Lung (tissue), 12 donors: Measurements from ENCODE around the gene CARF. TPM values are rescaled to one million over a fixed set of nuclear protein-coding genes. Genes with fewer than 3 reads are reported as not detected.

Experiments
- ATAC-seq: fragments of 200-7000 bp; cut with Tn5 transposase; one replicate; pipeline ENCODE4 v1.9.1; 2020; ENCODE audit warnings: moderate number of reproducible peaks; ENCODE audit not compliant: insufficient read depth, low FRiP score
- DNase-seq, 3 donors: peaks; one replicate each; pipeline ENCODE4 v3.0.0-alpha.2; 2013 to 2017
- H3K27ac ChIP-seq, 2 donors: one replicate each; pipeline ENCODE4 v1.5.1; 2013; ENCODE audit warnings: mild to moderate bottlenecking in 2 of 2, moderate library complexity in 2 of 2, control low read depth in 1 of 2, inconsistent platforms in 1 of 2, low read depth in 1 of 2, low read length in 1 of 2
- H3K27me3 ChIP-seq, 3 donors: one replicate each; pipeline ENCODE4 v1.5.1; 2013; ENCODE audit warnings: low read length in 2 of 3; ENCODE audit not compliant: control insufficient read depth in 3 of 3, insufficient read depth in 3 of 3
- H3K36me3 ChIP-seq, 4 donors: one replicate each; pipeline ENCODE4 v1.5.1; 2013; ENCODE audit warnings: low read length in 4 of 4, mild to moderate bottlenecking in 1 of 4, moderate library complexity in 1 of 4; ENCODE audit not compliant: control insufficient read depth in 4 of 4, insufficient read depth in 4 of 4
- H3K4me1 ChIP-seq, 5 donors: one replicate each; pipeline ENCODE4 v1.5.1; 2013; ENCODE audit warnings: low read length in 5 of 5, mild to moderate bottlenecking in 2 of 5, moderate library complexity in 1 of 5; ENCODE audit not compliant: control insufficient read depth in 5 of 5, insufficient read depth in 5 of 5
- H3K4me3 ChIP-seq: one replicate; pipeline ENCODE4 v1.5.1; 2013; ENCODE audit warnings: mild to moderate bottlenecking, control low read depth, moderate library complexity
- H3K9ac ChIP-seq, 2 donors: one replicate each; pipeline ENCODE4 v1.5.1; 2013; ENCODE audit warnings: low read length in 2 of 2, control low read depth in 1 of 2; ENCODE audit not compliant: insufficient read depth in 1 of 2
- H3K9me3 ChIP-seq, 4 donors: one replicate each; pipeline ENCODE4 v1.5.1; 2013; ENCODE audit warnings: low read length in 3 of 4, mild to moderate bottlenecking in 1 of 4, moderate library complexity in 1 of 4; ENCODE audit not compliant: control insufficient read depth in 4 of 4, insufficient read depth in 3 of 4
- CTCF ChIP-seq: IDR thresholded peaks from 2 replicates; pipeline ENCODE4 v1.5.1; 2012; ENCODE audit warnings: mild to moderate bottlenecking; ENCODE audit errors: control extremely low read depth, extremely low read depth
- WGBS, 2 donors: extraction: QIAGEN DNeasy Blood & Tissue Kit; methylation state at CpG; one replicate each; pipeline ENCODE4 v1.1.7; 2013; 5-methylcytosine and 5-hydroxymethylcytosine counted together
- polyA plus RNA-seq, 2 donors: library from polyadenylated mRNA; stranded (reverse); fragments of 200-250 nt; gene quantifications; one replicate each; pipeline ENCODE4 v1.2.1, GENCODE V29; 2013
- total RNA-seq, 2 donors: library from RNA; depleted of rRNA in 1 of 2; stranded (reverse); fragments of >200 nt in 1 of 2; gene quantifications; one replicate each; pipeline ENCODE4 v1.2.1, GENCODE V29; 2014 to 2021
- donor health status: control.
- donor health status: control.
- donor health status: Bipolar disorder and iron deficiency.
- donor health status: healthy.
- donor health status: DM: yes; HTN: yes; CAD: no.

The CARF gene
- total and polyA plus RNA-seq, 4 donors = 1.8 to 20.0 (median 5.3) TPM

GRCh38 chr2:202932425-202933138 is 20.5 kb downstream of the CARF start:
- Histone ChIP-seq H3K9ac (no peak overlapping the region), H3K9me3 (no peaks in the 10 kb centered on the region), H3K4me1 (no peaks in the 10 kb centered on the region), H3K27me3 (no peaks in the 10 kb centered on the region), H3K27ac (no peak overlapping the region), H3K36me3 (peaks cover 0 to 8% (median 4%) of the 10 kb centered on the region in 4 donors), H3K4me3 (no peak overlapping the region)
- ATAC-seq = no peak
- 91 to 98% methylated on average over 3 of the region's 3 CpGs for WGBS, 2 donors
- no peak for DNase-seq
- no peak for TF ChIP-seq CTCF

- no peak for TF ChIP-seq CTCF
- no peak for DNase-seq
- Histone ChIP-seq H3K27ac (no peak overlapping the region), H3K9ac (no peak overlapping the region), H3K9me3 (no peaks in the 10 kb centered on the region), H3K36me3 (peaks cover 0 to 5% (median 1%) of the 10 kb centered on the region in 4 donors), H3K27me3 (no peaks in the 10 kb centered on the region), H3K4me1 (no peaks in the 10 kb centered on the region), H3K4me3 (no peak overlapping the region)
- no peak for ATAC-seq
- WGBS, 2 donors = 85 to 93% methylated on average over 5 of the region's 5 CpGs
Measured at GRCh38 chr2:202933139-202933510, 21.1 kb downstream of the CARF start.

- no peak for TF ChIP-seq CTCF
- H3K4me1 ChIP-seq = no peaks in the 10 kb centered on the region
- WGBS, 2 donors = 92 to 94% methylated on average over 2 of the region's 2 CpGs
- no peaks in the 10 kb centered on the region for H3K27me3 ChIP-seq
- no peak overlapping the region for H3K27ac ChIP-seq
- ATAC-seq (no peak), DNase-seq (no peak)
- H3K4me3 ChIP-seq = no peak overlapping the region
- no peaks in the 10 kb centered on the region for H3K9me3 ChIP-seq
- H3K9ac ChIP-seq = no peak overlapping the region
- H3K36me3 ChIP-seq = peaks cover 0 to 5% (median 2%) of the 10 kb centered on the region in 4 donors
Measured at GRCh38 chr2:202933958-202934357, 21.9 kb downstream of the CARF start.

- 95 to 96% methylated on average over 2 of the region's 2 CpGs for WGBS, 2 donors
- Histone ChIP-seq H3K36me3 (peaks cover 0 to 9% (median 2%) of the 10 kb centered on the region in 4 donors), H3K4me3 (no peak overlapping the region), H3K9me3 (no peaks in the 10 kb centered on the region), H3K4me1 (no peaks in the 10 kb centered on the region), H3K9ac (no peak overlapping the region), H3K27ac (no peak overlapping the region), H3K27me3 (no peaks in the 10 kb centered on the region)
- ATAC-seq = no peak
- DNase-seq = no peak
- no peak for TF ChIP-seq CTCF
Measured at GRCh38 chr2:202934456-202934855, 22.4 kb downstream of the CARF start.
